Measurements from ENCODE around the gene CHI3L1.

Gene CHI3L1

GRCh38 chr1:203176273-203177035 is 10.1 kb downstream of the CHI3L1 start:
- DNase-seq (ENCODE audit: extremely low spot score) = no peak
- no peak for TF ChIP-seq CTCF (IDR thresholded peaks at IDR 0.05; ENCODE audit: control extremely low read depth, extremely low read depth, low read depth, missing control alignments)
- ChIA-PET POLR2A (no interaction called here), CTCF (no interaction called here)

- no peak for TF ChIP-seq CTCF (IDR thresholded peaks at IDR 0.05; ENCODE audit: control extremely low read depth, extremely low read depth, low read depth, missing control alignments)
- CTCF ChIA-PET = no interaction called here
- POLR2A ChIA-PET = no interaction called here
These were observed 10.7 kb downstream of the CHI3L1 start for GRCh38 chr1:203175827-203176241.

GRCh38 chr1:203175237-203175826 is 11.2 kb downstream of the CHI3L1 start, which contains the start of gene MYBPH:
TSS of gene MYBPH (minus strand) at chr1:203175826. CDS start at chr1:203175755, 71 bp downstream.
- POLR2A ChIA-PET = no interaction called here
- CTCF ChIA-PET = no interaction called here
- DNase-seq (ENCODE audit: extremely low spot score) = no peak
- no peak for TF ChIP-seq CTCF (IDR thresholded peaks at IDR 0.05; ENCODE audit: control extremely low read depth, extremely low read depth, low read depth, missing control alignments)

More at GRCh38 chr1:203175827-203176241, 10.7 kb downstream of the CHI3L1 start:
- DNase-seq (ENCODE audit: extremely low spot score) = no peak

- ChIA-PET POLR2A (no interaction called here), CTCF (interaction anchor here (2.7 to 5.7 kb wide), 2 partner anchors 17 to 134 kb away, joined by 9 to 86 read pairs; no protein-coding TSS in a partner anchor)
- TF ChIP-seq CTCF (IDR thresholded peaks at IDR 0.05; ENCODE audit: control extremely low read depth, extremely low read depth, low read depth, missing control alignments) = no peak
- DNase-seq (ENCODE audit: extremely low spot score) = no peak
These were observed 12.0 kb downstream of the CHI3L1 start for GRCh38 chr1:203174324-203174985.

GRCh38 chr1:203173566-203173965 is 12.9 kb downstream of the CHI3L1 start:
- ChIA-PET CTCF (interaction anchor here (1.1 to 5.7 kb wide), 20 partner anchors 11 to 206 kb away, joined by 3 to 86 read pairs (median 10); partner anchors contain the start of genes CHI3L1 and MYOG), POLR2A (no interaction called here)
- DNase-seq (ENCODE audit: extremely low spot score) = peak; percentile 80
- no peak for TF ChIP-seq CTCF (IDR thresholded peaks at IDR 0.05; ENCODE audit: control extremely low read depth, extremely low read depth, low read depth, missing control alignments)

GRCh38 chr1:203173011-203173555 is 13.4 kb downstream of the CHI3L1 start:
- no peak for TF ChIP-seq CTCF (IDR thresholded peaks at IDR 0.05; ENCODE audit: control extremely low read depth, extremely low read depth, low read depth, missing control alignments)
- CTCF ChIA-PET = interaction anchor here (0.8 to 5.7 kb wide), 29 partner anchors 10 to 205 kb away, joined by 3 to 86 read pairs (median 6); partner anchors contain the start of genes CHI3L1 and MYOG
- POLR2A ChIA-PET = no interaction called here
- no peak for DNase-seq (ENCODE audit: extremely low spot score)
